ENCODE measurements around the gene PBX4.

- TF ChIP-seq POLR2A (IDR thresholded peaks at IDR 0.05; ENCODE audit: low read depth, low read length): no peak
- TF ChIP-seq POLR2AphosphoS5 (IDR thresholded peaks at IDR 0.05; ENCODE audit: low read depth, low read length): no peak
- TF ChIP-seq PAX5 (IDR thresholded peaks at IDR 0.05; ENCODE audit: insufficient read depth, low read length, severe bottlenecking): no peak
- TF ChIP-seq TAF1 (IDR thresholded peaks at IDR 0.05; ENCODE audit: low read depth, low read length): no peak
Measured at GRCh38 chr19:19655051-19655594, 36.6 kb upstream of the PBX4 start.
